ENCODE results near the gene FPR2. TPM values are rescaled to one million over a fixed set of nuclear protein-coding genes. Genes with fewer than 3 reads are reported as not detected.

Gene FPR2
- total RNA-seq, 1 donor from 2014 or later, result not detected

GRCh38 chr19:51781999-51782398, 21.0 kb downstream of the FPR2 start:
- no peak for TF ChIP-seq CTCF (IDR thresholded peaks at IDR 0.05; ENCODE audit: insufficient read depth, low read length, severe bottlenecking)
- no peaks in the 10 kb centered on the region for H3K36me3 ChIP-seq (ENCODE audit: control insufficient read depth, insufficient read depth, low read length)
- no peak overlapping the region for H3K4me3 ChIP-seq (ENCODE audit: low read depth, low read length)
- FAIRE-seq (no peak), DNase-seq (ENCODE audit: low read depth) (no peak)
- H3K27me3 ChIP-seq (ENCODE audit: control insufficient read depth, insufficient read depth, low read length), result no peaks in the 10 kb centered on the region

GRCh38 chr19:51783372-51783771, 22.4 kb downstream of the FPR2 start:
- no peak overlapping the region for H3K4me3 ChIP-seq (ENCODE audit: low read depth, low read length)
- peak; percentile 40 for DNase-seq (ENCODE audit: low read depth)
- peak; percentile 15 for TF ChIP-seq CTCF (IDR thresholded peaks at IDR 0.05; ENCODE audit: insufficient read depth, low read length, severe bottlenecking)
- H3K27me3 ChIP-seq (ENCODE audit: control insufficient read depth, insufficient read depth, low read length), result no peaks in the 10 kb centered on the region
- no peaks in the 10 kb centered on the region for H3K36me3 ChIP-seq (ENCODE audit: control insufficient read depth, insufficient read depth, low read length)
- FAIRE-seq, result no peak

GRCh38 chr19:51784109-51784785, 23.3 kb downstream of the FPR2 start:
- FAIRE-seq, result no peak
- no peak for TF ChIP-seq CTCF (IDR thresholded peaks at IDR 0.05; ENCODE audit: insufficient read depth, low read length, severe bottlenecking)
- H3K36me3 ChIP-seq (ENCODE audit: control insufficient read depth, insufficient read depth, low read length), result no peaks in the 10 kb centered on the region
- H3K4me3 ChIP-seq (ENCODE audit: low read depth, low read length), result no peak overlapping the region
- DNase-seq (ENCODE audit: low read depth), result no peak
- H3K27me3 ChIP-seq (ENCODE audit: control insufficient read depth, insufficient read depth, low read length), result no peaks in the 10 kb centered on the region

GRCh38 chr19:51784922-51785690, 24.1 kb downstream of the FPR2 start:
- Histone ChIP-seq H3K27me3 (ENCODE audit: control insufficient read depth, insufficient read depth, low read length) (no peaks in the 10 kb centered on the region), H3K36me3 (ENCODE audit: control insufficient read depth, insufficient read depth, low read length) (no peaks in the 10 kb centered on the region), H3K4me3 (ENCODE audit: low read depth, low read length) (no peak overlapping the region)
- FAIRE-seq (no peak), DNase-seq (ENCODE audit: low read depth) (peak; percentile 62)
- TF ChIP-seq CTCF (IDR thresholded peaks at IDR 0.05; ENCODE audit: insufficient read depth, low read length, severe bottlenecking), result no peak

GRCh38 chr19:51786646-51787494, 25.9 kb downstream of the FPR2 start:
- FAIRE-seq (no peak), DNase-seq (ENCODE audit: low read depth) (no peak)
- TF ChIP-seq CTCF (IDR thresholded peaks at IDR 0.05; ENCODE audit: insufficient read depth, low read length, severe bottlenecking), result no peak
- no peaks in the 10 kb centered on the region for H3K36me3 ChIP-seq (ENCODE audit: control insufficient read depth, insufficient read depth, low read length)
- no peak overlapping the region for H3K4me3 ChIP-seq (ENCODE audit: low read depth, low read length)
- H3K27me3 ChIP-seq (ENCODE audit: control insufficient read depth, insufficient read depth, low read length), result no peaks in the 10 kb centered on the region

All from bronchial epithelial cell (primary cell).